Panc1 (cell line): Measurements from ENCODE around the gene SH3PXD2A. TPM values are rescaled to one million over a fixed set of nuclear protein-coding genes. Genes with fewer than 3 reads are reported as not detected.

Source experiments
- ATAC-seq: fragments of 200-7000 bp; cut with Tn5 transposase; 2 replicates; pipeline ENCODE4 v1.9.1; 2020; ENCODE audit warnings: mild to moderate bottlenecking, moderate library complexity
- BruUV-seq: library from RNA; stranded (reverse); fragments of 400-500 nt; replicated peaks from 2 replicates; lab custom pipeline; 2021; lab: Mats Ljungman, UMichigan
- CTCF ChIA-PET: fragments of 300-600 bp; sonication (Branson Sonifier 250); formaldehyde crosslinking; loops from one replicate; lab custom pipeline; 2022; ENCODE audit warnings: antibody characterized with exemption; lab: Charles Lee
- POLR2A ChIA-PET: fragments of 300-600 bp; sonication (Branson Sonifier 250); formaldehyde crosslinking; loops from one replicate; lab custom pipeline; 2022; ENCODE audit warnings: antibody characterized with exemption; lab: Charles Lee
- DNase-seq: peaks from one replicate; pipeline ENCODE4 v3.0.0-alpha.2; 2010; ENCODE audit warnings: low read depth, low spot score
- H3K27ac ChIP-seq: 2 replicates; pipeline ENCODE4 v1.5.1; 2011; ENCODE audit warnings: mild to moderate bottlenecking, low read length, inconsistent platforms
- H3K27me3 ChIP-seq: fragments of 200-500 bp; sonication (Bioruptor generic); 2 replicates; pipeline ENCODE4 v1.6.0; 2014; ENCODE audit warnings: low read length, inconsistent platforms; ENCODE audit not compliant: control insufficient read depth, insufficient read depth
- H3K36me3 ChIP-seq: fragments of 200-500 bp; sonication (Bioruptor generic); 2 replicates; pipeline ENCODE4 v1.5.1; 2014; ENCODE audit warnings: inconsistent platforms, mild to moderate bottlenecking, low read length, moderate library complexity; ENCODE audit not compliant: control insufficient read depth, insufficient read depth
- H3K4me1 ChIP-seq: 2 replicates; pipeline ENCODE4 v1.5.1; 2011; ENCODE audit warnings: inconsistent platforms, mild to moderate bottlenecking, low read length, moderate library complexity; ENCODE audit not compliant: control insufficient read depth, insufficient read depth
- H3K4me3 ChIP-seq, 2 experiments: 2 replicates each; pipeline ENCODE4 v1.5.1; 2011 to 2012; ENCODE audit warnings: low read depth in 2 of 2, low read length in 2 of 2, mild to moderate bottlenecking in 2 of 2, inconsistent platforms in 1 of 2, moderate library complexity in 1 of 2
- H3K9me3 ChIP-seq: fragments of 200-500 bp; sonication (Bioruptor generic); 2 replicates; pipeline ENCODE4 v1.5.1; 2014; ENCODE audit warnings: low read depth, mild to moderate bottlenecking, inconsistent platforms, low read length, moderate library complexity; ENCODE audit not compliant: control insufficient read depth, insufficient read depth
- POLR2AphosphoS5 ChIP-seq: IDR thresholded peaks from 2 replicates; pipeline ENCODE4 v1.6.1; 2012; ENCODE audit warnings: mild to moderate bottlenecking, low read depth, low read length, moderate library complexity
- SIN3A ChIP-seq: IDR thresholded peaks from 2 replicates; pipeline ENCODE4 v1.6.1; 2012; ENCODE audit warnings: low read depth, mild to moderate bottlenecking, low read length, moderate library complexity, borderline replicate concordance; ENCODE audit not compliant: insufficient read depth
- TCF7L2 ChIP-seq: IDR thresholded peaks from 2 replicates; pipeline ENCODE4 v1.6.1; 2011; ENCODE audit warnings: mild to moderate bottlenecking, low read depth, low read length, inconsistent platforms
- in situ Hi-C: cut with HindIII; loops from 2 replicates; pipeline ENCODE4 v1.10.0; 2016; ENCODE audit warnings: low sequenced_read_pairs, low pct_unique_long_range_greater_than_20kb
- intact Hi-C: fragments of 100-400 bp; cut with micrococcal nuclease; formaldehyde crosslinking; loops from one replicate; pipeline ENCODE4 v1.10.0; 2022; ENCODE audit not compliant: unreplicated experiment
- total RNA-seq: library from RNA; stranded (reverse); gene quantifications from one replicate; pipeline ENCODE4 v1.2.1, GENCODE V29; 2021; ENCODE audit not compliant: unreplicated experiment
- TF ChIP-seq, protein P1 (sequence below), 2 experiments: IDR thresholded peaks; 2 replicates each; pipeline ENCODE4 v1.6.1; 2011 to 2012; ENCODE audit warnings: low read depth in 2 of 2, control low read depth in 1 of 2, low read length in 1 of 2, mild to moderate bottlenecking in 1 of 2, moderate library complexity in 1 of 2; ENCODE audit not compliant: insufficient read depth in 1 of 2
- TF ChIP-seq, protein P2 (sequence below): fragments of 450-650 bp; IDR thresholded peaks from 2 replicates; pipeline ENCODE4 v1.5.1; 2017; ENCODE audit warnings: mild to moderate bottlenecking

SH3PXD2A gene
- total RNA-seq, 1 experiment from 2014 or later, result 5.7 TPM

DNA sequence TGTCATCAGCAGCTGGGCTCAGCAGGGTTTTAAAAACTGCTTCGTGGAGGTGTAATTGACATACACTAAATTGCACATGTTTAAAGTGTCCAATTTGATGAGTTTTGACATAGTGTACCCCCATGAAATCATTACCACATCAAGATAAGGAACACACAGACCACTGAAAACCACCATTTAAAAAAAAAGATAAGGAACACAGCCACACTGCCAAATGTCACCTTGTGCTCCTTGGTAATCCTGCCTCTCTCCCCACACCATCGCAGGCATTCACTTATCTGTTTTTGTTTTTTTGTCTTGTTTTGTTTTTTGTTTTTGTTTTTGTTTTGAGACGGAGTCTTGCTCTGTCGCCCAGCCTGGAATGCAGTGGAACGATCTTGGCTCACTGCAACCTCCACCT lies 286.9 kb downstream of the SH3PXD2A start:
- intact Hi-C loops, result no loop called here

DNA sequence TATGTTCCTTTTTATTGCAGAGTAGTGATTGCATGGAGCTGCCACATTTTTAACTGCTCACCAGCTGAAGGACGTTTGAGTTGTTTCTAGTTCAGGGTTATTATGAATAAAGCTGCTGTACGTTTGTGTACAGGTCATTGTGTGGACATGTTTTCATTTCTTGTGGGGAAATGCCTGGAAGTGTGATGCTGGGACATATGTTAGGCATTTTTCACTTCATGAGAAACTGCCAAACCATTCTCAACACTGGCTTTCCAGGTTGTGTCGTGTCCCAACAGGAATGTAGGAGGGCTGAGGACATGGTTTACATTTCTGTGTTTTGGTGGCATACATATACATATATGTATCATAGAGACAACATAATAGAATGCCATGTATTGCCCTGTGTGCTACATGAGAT lies 288.8 kb downstream of the SH3PXD2A start:
- intact Hi-C loops (no loop called here), in situ Hi-C loops (no loop called here)
- ChIA-PET CTCF (no interaction called here), POLR2A (no interaction called here)
- Histone ChIP-seq H3K36me3 (no peaks in the 10 kb centered on the region), H3K4me1 (no peaks in the 10 kb centered on the region), H3K9me3 (no peaks in the 10 kb centered on the region), H3K4me3 (no peak overlapping the region), H3K27me3 (no peaks in the 10 kb centered on the region), H3K27ac (no peak overlapping the region)
- DNase-seq, result no peak
- no peak for TF ChIP-seq TCF7L2
- TF ChIP-seq, protein P1, sequence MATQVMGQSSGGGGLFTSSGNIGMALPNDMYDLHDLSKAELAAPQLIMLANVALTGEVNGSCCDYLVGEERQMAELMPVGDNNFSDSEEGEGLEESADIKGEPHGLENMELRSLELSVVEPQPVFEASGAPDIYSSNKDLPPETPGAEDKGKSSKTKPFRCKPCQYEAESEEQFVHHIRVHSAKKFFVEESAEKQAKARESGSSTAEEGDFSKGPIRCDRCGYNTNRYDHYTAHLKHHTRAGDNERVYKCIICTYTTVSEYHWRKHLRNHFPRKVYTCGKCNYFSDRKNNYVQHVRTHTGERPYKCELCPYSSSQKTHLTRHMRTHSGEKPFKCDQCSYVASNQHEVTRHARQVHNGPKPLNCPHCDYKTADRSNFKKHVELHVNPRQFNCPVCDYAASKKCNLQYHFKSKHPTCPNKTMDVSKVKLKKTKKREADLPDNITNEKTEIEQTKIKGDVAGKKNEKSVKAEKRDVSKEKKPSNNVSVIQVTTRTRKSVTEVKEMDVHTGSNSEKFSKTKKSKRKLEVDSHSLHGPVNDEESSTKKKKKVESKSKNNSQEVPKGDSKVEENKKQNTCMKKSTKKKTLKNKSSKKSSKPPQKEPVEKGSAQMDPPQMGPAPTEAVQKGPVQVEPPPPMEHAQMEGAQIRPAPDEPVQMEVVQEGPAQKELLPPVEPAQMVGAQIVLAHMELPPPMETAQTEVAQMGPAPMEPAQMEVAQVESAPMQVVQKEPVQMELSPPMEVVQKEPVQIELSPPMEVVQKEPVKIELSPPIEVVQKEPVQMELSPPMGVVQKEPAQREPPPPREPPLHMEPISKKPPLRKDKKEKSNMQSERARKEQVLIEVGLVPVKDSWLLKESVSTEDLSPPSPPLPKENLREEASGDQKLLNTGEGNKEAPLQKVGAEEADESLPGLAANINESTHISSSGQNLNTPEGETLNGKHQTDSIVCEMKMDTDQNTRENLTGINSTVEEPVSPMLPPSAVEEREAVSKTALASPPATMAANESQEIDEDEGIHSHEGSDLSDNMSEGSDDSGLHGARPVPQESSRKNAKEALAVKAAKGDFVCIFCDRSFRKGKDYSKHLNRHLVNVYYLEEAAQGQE (IDR thresholded peaks at IDR 0.05; ENCODE audit: insufficient read depth in 1 of 2, low read depth in 2 of 2, low read length in 1 of 2), result no peak
- TF ChIP-seq, protein P2, sequence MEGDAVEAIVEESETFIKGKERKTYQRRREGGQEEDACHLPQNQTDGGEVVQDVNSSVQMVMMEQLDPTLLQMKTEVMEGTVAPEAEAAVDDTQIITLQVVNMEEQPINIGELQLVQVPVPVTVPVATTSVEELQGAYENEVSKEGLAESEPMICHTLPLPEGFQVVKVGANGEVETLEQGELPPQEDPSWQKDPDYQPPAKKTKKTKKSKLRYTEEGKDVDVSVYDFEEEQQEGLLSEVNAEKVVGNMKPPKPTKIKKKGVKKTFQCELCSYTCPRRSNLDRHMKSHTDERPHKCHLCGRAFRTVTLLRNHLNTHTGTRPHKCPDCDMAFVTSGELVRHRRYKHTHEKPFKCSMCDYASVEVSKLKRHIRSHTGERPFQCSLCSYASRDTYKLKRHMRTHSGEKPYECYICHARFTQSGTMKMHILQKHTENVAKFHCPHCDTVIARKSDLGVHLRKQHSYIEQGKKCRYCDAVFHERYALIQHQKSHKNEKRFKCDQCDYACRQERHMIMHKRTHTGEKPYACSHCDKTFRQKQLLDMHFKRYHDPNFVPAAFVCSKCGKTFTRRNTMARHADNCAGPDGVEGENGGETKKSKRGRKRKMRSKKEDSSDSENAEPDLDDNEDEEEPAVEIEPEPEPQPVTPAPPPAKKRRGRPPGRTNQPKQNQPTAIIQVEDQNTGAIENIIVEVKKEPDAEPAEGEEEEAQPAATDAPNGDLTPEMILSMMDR, result no peak
- TF ChIP-seq SIN3A, result no peak
- no peak for TF ChIP-seq POLR2AphosphoS5
- BruUV-seq, result no TSS peak
- ATAC-seq, result no peak

More for the DNA sequence above, 286.9 kb downstream of the SH3PXD2A start:
- in situ Hi-C loops, result no loop called here
- CTCF ChIA-PET, result no interaction called here
- Histone ChIP-seq H3K4me3 (no peak overlapping the region), H3K36me3 (no peaks in the 10 kb centered on the region), H3K27ac (no peak overlapping the region), H3K27me3 (no peaks in the 10 kb centered on the region), H3K4me1 (no peaks in the 10 kb centered on the region; the same call in 1 of the 2 replicates), H3K9me3 (no peaks in the 10 kb centered on the region)
- POLR2A ChIA-PET, result no interaction called here
- no peak for DNase-seq
- no peak for ATAC-seq
- no TSS peak for BruUV-seq
- no peak for TF ChIP-seq SIN3A
- no peak for TF ChIP-seq TCF7L2
- TF ChIP-seq, protein P2, result no peak
- TF ChIP-seq POLR2AphosphoS5, result no peak
- TF ChIP-seq, protein P1 (IDR thresholded peaks at IDR 0.05; ENCODE audit: insufficient read depth in 1 of 2, low read depth in 2 of 2, low read length in 1 of 2), result no peak
